GM23338 (cell line): ENCODE results near the gene L2HGDH. TPM values are rescaled to one million over a fixed set of nuclear protein-coding genes. Genes with fewer than 3 reads are reported as not detected.

Source experiments
- ATAC-seq: fragments of 200-7000 bp; cut with Tn5 transposase; 3 replicates; pipeline ENCODE4 v1.9.1; 2020
- DNase-seq: peaks from one replicate; pipeline ENCODE4 v3.0.0-alpha.2; 2015; ENCODE audit warnings: low spot score
- H2AFZ ChIP-seq: fragments of 200-600 bp; sonication (generic); 2 replicates; pipeline ENCODE4 v1.8.0; 2016; ENCODE audit warnings: antibody characterized with exemption, mild to moderate bottlenecking, moderate library complexity
- H3F3A ChIP-seq: fragments of 200-600 bp; sonication (generic); replicated peaks from 2 replicates; pipeline ENCODE4 v1.8.0; 2017; ENCODE audit warnings: antibody characterized with exemption, mixed run types, low read depth
- H3K27ac ChIP-seq: fragments of 200-600 bp; sonication (generic); 2 replicates; pipeline ENCODE4 v1.6.1; 2016; ENCODE audit warnings: low read depth
- H3K27me3 ChIP-seq: fragments of 200-600 bp; sonication (generic); 2 replicates; pipeline ENCODE4 v1.8.0; 2016; ENCODE audit warnings: mild to moderate bottlenecking, mixed run types, moderate library complexity; ENCODE audit not compliant: insufficient read depth
- H3K36me3 ChIP-seq: fragments of 200-600 bp; sonication (generic); 2 replicates; pipeline ENCODE4 v1.8.0; 2016; ENCODE audit warnings: mild to moderate bottlenecking; ENCODE audit not compliant: insufficient read depth
- H3K4me1 ChIP-seq: fragments of 200-600 bp; sonication (generic); 2 replicates; pipeline ENCODE4 v1.8.0; 2016; ENCODE audit warnings: mild to moderate bottlenecking, moderate library complexity; ENCODE audit not compliant: insufficient read depth
- H3K4me2 ChIP-seq: fragments of 200-600 bp; sonication (generic); 2 replicates; pipeline ENCODE4 v1.7.1; 2017; ENCODE audit warnings: mixed run types
- H3K4me3 ChIP-seq: fragments of 200-600 bp; sonication (generic); 2 replicates; pipeline ENCODE4 v1.6.1; 2016; ENCODE audit warnings: mixed run types
- H3K79me2 ChIP-seq: fragments of 200-600 bp; sonication (generic); replicated peaks from 2 replicates; pipeline ENCODE4 v1.8.0; 2017; ENCODE audit warnings: mild to moderate bottlenecking; ENCODE audit not compliant: insufficient read depth
- H3K9me2 ChIP-seq: fragments of 200-600 bp; sonication (generic); 2 replicates; pipeline ENCODE4 v1.8.0; 2017; ENCODE audit not compliant: insufficient read depth
- H4K20me1 ChIP-seq: fragments of 200-600 bp; sonication (generic); replicated peaks from 2 replicates; pipeline ENCODE4 v1.8.0; 2017; ENCODE audit warnings: mild to moderate bottlenecking; ENCODE audit not compliant: insufficient read depth
- H3K27ac Mint-ChIP-seq: 2 replicates; pipeline ENCODE4 v1.8.0; 2020; ENCODE audit warnings: inconsistent platforms, mild to moderate bottlenecking, moderate library complexity, mixed read lengths
- H3K27me3 Mint-ChIP-seq: 3 replicates; pipeline ENCODE4 v1.8.0; 2022; ENCODE audit warnings: low read depth, mild to moderate bottlenecking, moderate library complexity, mixed read lengths, inconsistent platforms; ENCODE audit not compliant: insufficient read depth, poor library complexity
- H3K36me3 Mint-ChIP-seq: 3 replicates; pipeline ENCODE4 v1.8.0; 2021; ENCODE audit warnings: low read depth, mild to moderate bottlenecking, inconsistent platforms, moderate library complexity, mixed read lengths
- H3K4me1 Mint-ChIP-seq: 3 replicates; pipeline ENCODE4 v1.8.0; 2020; ENCODE audit warnings: mild to moderate bottlenecking, inconsistent platforms, mixed read lengths
- H3K4me3 Mint-ChIP-seq: 3 replicates; pipeline ENCODE4 v1.8.0; 2021; ENCODE audit warnings: moderate library complexity, mild to moderate bottlenecking, inconsistent platforms, mixed read lengths
- H3K9me3 Mint-ChIP-seq: 3 replicates; pipeline ENCODE4 v1.8.0; 2020; ENCODE audit warnings: moderate library complexity, mild to moderate bottlenecking, inconsistent platforms, mixed read lengths
- CREB1 ChIP-seq: fragments of 250-450 bp; sonication (Bioruptor Pico); IDR thresholded peaks from 2 replicates; pipeline ENCODE4 v1.5.0; 2020; ENCODE audit warnings: low read depth, mild to moderate bottlenecking, moderate library complexity
- EZH2 ChIP-seq: fragments of 200-600 bp; sonication (generic); IDR thresholded peaks from one replicate; pipeline ENCODE4 v1.8.0; 2017; ENCODE audit warnings: antibody characterized with exemption, mild to moderate bottlenecking, low read depth; ENCODE audit not compliant: unreplicated experiment
- JUNB ChIP-seq: IDR thresholded peaks from one replicate; pipeline ENCODE4 v1.6.1; 2016; ENCODE audit warnings: antibody characterized with exemption; ENCODE audit not compliant: unreplicated experiment
- NANOG ChIP-seq: IDR thresholded peaks from 2 replicates; pipeline ENCODE4 v1.6.1; 2016; ENCODE audit warnings: antibody characterized with exemption, borderline replicate concordance
- ZNF114 ChIP-seq: fragments of 250-450 bp; sonication (Bioruptor Pico); IDR thresholded peaks from 2 replicates; pipeline ENCODE4 v1.5.0; 2020; ENCODE audit warnings: mild to moderate bottlenecking, moderate library complexity
- ZNF331 ChIP-seq: fragments of 250-450 bp; sonication (Bioruptor Pico); IDR thresholded peaks from 2 replicates; pipeline ENCODE4 v1.5.0; 2020; ENCODE audit warnings: low read depth, mild to moderate bottlenecking, moderate library complexity
- polyA plus RNA-seq: library from polyadenylated mRNA; unstranded; fragments of >200 nt; fragmentation: Nextera tagmentation; extraction: Ambion mirVana; gene quantifications from 2 replicates; pipeline ENCODE4 v1.2.1, GENCODE V29; 2016
- total RNA-seq: library from RNA; depleted of rRNA; stranded (reverse); fragments of >200 nt; shearing (Covaris generic); gene quantifications from 2 replicates; pipeline ENCODE4 v1.2.3, GENCODE V29; 2014
- TF ChIP-seq, protein P1 (sequence below): fragments of 250-450 bp; sonication (Bioruptor Pico); IDR thresholded peaks from 2 replicates; pipeline ENCODE4 v1.5.0; 2020; ENCODE audit warnings: mild to moderate bottlenecking, moderate library complexity
- TF ChIP-seq, protein P2 (sequence below): IDR thresholded peaks from one replicate; pipeline ENCODE4 v1.6.1; 2018; ENCODE audit warnings: antibody characterized with exemption; ENCODE audit not compliant: unreplicated experiment
- TF ChIP-seq, protein P3 (sequence below), 2 experiments: fragments of 200-600 bp in 1 of 2; sonication (generic) in 1 of 2; conservative IDR thresholded peaks; 2 replicates each; pipeline versions ENCODE4 v1.5.1 to v1.6.1; 2016 to 2017; ENCODE audit warnings: antibody characterized with exemption in 2 of 2, low read depth in 2 of 2, mild to moderate bottlenecking in 2 of 2, moderate library complexity in 1 of 2

Gene L2HGDH
- total and polyA plus RNA-seq, 2 experiments from 2014 or later = 13.5 to 28.5 TPM

DNA sequence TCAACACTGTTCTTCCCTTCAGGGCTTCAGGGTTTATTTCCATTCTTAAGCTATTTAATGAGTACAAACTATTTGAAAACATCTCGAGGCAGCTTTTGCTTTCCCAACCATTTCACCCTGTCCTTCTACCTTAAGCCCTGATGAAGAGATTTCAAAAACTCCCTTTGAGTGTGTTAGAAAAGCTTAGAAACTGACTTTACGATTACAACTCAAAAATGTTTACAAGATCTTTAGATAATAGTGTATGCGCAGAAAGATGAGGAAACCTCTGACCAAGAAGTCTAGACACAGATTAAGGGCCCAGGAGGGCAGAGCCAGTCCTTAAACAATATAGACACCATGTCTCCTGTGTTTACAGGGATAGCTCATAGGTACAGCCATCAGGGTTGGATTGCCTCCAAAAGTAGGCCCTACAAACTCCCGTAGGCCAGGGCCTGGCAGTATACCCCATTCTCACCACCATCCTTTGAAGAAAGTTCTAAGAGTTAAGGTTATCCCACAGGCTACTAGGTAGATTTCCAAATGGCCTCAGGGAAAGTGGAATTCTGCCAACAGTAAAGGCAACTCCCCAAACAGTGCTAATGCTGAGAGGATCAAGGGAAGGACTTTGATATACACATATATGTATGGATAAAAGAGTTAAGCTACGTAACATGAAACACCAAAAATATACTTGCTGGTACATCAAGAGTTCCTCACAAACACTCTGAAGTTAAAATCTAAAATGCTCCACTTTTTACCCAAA lies 69.3 kb downstream of the L2HGDH start:
- H3K4me3 Mint-ChIP-seq = no peak overlapping the region
- Histone ChIP-seq H3K36me3 (0 out of 2 replicates have a peak, but pooled peaks cover 5% of the 10 kb centered on the region), H3F3A (no peaks in the 10 kb centered on the region), H3K4me3 (no peak overlapping the region), H2AFZ (no peak overlapping the region), H3K79me2 (no peaks in the 10 kb centered on the region), H3K4me1 (no peaks in the 10 kb centered on the region), H3K27ac (no peak overlapping the region), H3K4me2 (no peak overlapping the region), H3K27me3 (no peaks in the 10 kb centered on the region), H3K9me2 (no peaks in the 10 kb centered on the region), H4K20me1 (no peaks in the 10 kb centered on the region)
- no peaks in the 10 kb centered on the region for H3K9me3 Mint-ChIP-seq
- no peaks in the 10 kb centered on the region for H3K4me1 Mint-ChIP-seq
- no peak for TF ChIP-seq CREB1 (CRISPR knock-in tag)
- TF ChIP-seq JUNB = no peak
- TF ChIP-seq, protein P1, sequence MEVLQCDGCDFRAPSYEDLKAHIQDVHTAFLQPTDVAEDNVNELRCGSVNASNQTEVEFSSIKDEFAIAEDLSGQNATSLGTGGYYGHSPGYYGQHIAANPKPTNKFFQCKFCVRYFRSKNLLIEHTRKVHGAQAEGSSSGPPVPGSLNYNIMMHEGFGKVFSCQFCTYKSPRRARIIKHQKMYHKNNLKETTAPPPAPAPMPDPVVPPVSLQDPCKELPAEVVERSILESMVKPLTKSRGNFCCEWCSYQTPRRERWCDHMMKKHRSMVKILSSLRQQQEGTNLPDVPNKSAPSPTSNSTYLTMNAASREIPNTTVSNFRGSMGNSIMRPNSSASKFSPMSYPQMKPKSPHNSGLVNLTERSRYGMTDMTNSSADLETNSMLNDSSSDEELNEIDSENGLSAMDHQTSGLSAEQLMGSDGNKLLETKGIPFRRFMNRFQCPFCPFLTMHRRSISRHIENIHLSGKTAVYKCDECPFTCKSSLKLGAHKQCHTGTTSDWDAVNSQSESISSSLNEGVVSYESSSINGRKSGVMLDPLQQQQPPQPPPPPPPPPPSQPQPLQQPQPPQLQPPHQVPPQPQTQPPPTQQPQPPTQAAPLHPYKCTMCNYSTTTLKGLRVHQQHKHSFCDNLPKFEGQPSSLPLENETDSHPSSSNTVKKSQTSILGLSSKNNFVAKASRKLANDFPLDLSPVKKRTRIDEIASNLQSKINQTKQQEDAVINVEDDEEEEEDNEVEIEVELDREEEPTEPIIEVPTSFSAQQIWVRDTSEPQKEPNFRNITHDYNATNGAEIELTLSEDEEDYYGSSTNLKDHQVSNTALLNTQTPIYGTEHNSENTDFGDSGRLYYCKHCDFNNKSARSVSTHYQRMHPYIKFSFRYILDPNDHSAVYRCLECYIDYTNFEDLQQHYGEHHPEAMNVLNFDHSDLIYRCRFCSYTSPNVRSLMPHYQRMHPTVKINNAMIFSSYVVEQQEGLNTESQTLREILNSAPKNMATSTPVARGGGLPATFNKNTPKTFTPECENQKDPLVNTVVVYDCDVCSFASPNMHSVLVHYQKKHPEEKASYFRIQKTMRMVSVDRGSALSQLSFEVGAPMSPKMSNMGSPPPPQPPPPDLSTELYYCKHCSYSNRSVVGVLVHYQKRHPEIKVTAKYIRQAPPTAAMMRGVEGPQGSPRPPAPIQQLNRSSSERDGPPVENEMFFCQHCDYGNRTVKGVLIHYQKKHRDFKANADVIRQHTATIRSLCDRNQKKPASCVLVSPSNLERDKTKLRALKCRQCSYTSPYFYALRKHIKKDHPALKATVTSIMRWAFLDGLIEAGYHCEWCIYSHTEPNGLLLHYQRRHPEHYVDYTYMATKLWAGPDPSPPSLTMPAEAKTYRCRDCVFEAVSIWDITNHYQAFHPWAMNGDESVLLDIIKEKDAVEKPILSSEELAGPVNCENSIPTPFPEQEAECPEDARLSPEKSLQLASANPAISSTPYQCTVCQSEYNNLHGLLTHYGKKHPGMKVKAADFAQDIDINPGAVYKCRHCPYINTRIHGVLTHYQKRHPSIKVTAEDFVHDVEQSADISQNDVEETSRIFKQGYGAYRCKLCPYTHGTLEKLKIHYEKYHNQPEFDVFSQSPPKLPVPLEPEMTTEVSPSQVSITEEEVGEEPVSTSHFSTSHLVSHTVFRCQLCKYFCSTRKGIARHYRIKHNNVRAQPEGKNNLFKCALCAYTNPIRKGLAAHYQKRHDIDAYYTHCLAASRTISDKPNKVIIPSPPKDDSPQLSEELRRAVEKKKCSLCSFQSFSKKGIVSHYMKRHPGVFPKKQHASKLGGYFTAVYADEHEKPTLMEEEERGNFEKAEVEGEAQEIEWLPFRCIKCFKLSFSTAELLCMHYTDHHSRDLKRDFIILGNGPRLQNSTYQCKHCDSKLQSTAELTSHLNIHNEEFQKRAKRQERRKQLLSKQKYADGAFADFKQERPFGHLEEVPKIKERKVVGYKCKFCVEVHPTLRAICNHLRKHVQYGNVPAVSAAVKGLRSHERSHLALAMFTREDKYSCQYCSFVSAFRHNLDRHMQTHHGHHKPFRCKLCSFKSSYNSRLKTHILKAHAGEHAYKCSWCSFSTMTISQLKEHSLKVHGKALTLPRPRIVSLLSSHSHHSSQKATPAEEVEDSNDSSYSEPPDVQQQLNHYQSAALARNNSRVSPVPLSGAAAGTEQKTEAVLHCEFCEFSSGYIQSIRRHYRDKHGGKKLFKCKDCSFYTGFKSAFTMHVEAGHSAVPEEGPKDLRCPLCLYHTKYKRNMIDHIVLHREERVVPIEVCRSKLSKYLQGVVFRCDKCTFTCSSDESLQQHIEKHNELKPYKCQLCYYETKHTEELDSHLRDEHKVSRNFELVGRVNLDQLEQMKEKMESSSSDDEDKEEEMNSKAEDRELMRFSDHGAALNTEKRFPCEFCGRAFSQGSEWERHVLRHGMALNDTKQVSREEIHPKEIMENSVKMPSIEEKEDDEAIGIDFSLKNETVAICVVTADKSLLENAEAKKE (CRISPR knock-in tag) = no peak
- no peak for TF ChIP-seq EZH2
- no peak for TF ChIP-seq ZNF331 (CRISPR knock-in tag)
- H3K36me3 Mint-ChIP-seq = peaks cover 8% of the 10 kb centered on the region; the same call in 2 of the 3 replicates
- H3K27ac Mint-ChIP-seq = no peak overlapping the region
- no peak for DNase-seq
- peaks cover 3% of the 10 kb centered on the region for H3K27me3 Mint-ChIP-seq
- no peak for ATAC-seq

DNA sequence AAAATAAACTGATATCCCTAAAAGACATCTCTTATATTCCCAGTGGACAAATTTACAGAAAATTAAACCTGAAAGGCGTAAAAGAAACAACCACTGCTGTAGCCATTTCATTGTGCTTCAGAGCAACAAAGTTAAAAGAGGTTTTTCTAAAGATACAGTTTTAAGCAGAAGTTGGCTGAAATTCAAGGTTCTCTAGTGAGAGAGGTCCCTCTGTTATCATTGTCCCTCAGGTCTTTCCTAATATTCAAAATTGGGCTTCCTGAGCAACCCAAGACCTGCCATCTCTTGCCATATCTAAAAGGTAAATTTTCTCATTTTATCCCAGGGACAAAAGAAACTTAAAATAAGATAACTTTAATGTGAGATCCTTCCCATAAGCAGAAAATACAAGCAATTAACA lies 69.9 kb downstream of the L2HGDH start:
- no peak overlapping the region for H3K4me2 ChIP-seq
- no peaks in the 10 kb centered on the region for H3K9me3 Mint-ChIP-seq
- no peaks in the 10 kb centered on the region for H3K27me3 ChIP-seq
- no peak overlapping the region for H2AFZ ChIP-seq
- H3K4me1 Mint-ChIP-seq = no peaks in the 10 kb centered on the region
- H3K4me1 ChIP-seq = no peaks in the 10 kb centered on the region
- no peaks in the 10 kb centered on the region for H3F3A ChIP-seq
- 0 out of 2 replicates have a peak, but pooled peaks cover 5% of the 10 kb centered on the region for H3K36me3 ChIP-seq
- H4K20me1 ChIP-seq = no peaks in the 10 kb centered on the region
- H3K79me2 ChIP-seq = no peaks in the 10 kb centered on the region
- no peak for ATAC-seq
- H3K36me3 Mint-ChIP-seq = peaks cover 8% of the 10 kb centered on the region; the same call in 2 of the 3 replicates
- peaks cover 3% of the 10 kb centered on the region for H3K27me3 Mint-ChIP-seq
- no peaks in the 10 kb centered on the region for H3K9me2 ChIP-seq
- H3K4me3 Mint-ChIP-seq = no peak overlapping the region
- H3K27ac ChIP-seq = no peak overlapping the region
- DNase-seq = no peak
- H3K27ac Mint-ChIP-seq = no peak overlapping the region
- H3K4me3 ChIP-seq = no peak overlapping the region
- TF ChIP-seq, protein P2, sequence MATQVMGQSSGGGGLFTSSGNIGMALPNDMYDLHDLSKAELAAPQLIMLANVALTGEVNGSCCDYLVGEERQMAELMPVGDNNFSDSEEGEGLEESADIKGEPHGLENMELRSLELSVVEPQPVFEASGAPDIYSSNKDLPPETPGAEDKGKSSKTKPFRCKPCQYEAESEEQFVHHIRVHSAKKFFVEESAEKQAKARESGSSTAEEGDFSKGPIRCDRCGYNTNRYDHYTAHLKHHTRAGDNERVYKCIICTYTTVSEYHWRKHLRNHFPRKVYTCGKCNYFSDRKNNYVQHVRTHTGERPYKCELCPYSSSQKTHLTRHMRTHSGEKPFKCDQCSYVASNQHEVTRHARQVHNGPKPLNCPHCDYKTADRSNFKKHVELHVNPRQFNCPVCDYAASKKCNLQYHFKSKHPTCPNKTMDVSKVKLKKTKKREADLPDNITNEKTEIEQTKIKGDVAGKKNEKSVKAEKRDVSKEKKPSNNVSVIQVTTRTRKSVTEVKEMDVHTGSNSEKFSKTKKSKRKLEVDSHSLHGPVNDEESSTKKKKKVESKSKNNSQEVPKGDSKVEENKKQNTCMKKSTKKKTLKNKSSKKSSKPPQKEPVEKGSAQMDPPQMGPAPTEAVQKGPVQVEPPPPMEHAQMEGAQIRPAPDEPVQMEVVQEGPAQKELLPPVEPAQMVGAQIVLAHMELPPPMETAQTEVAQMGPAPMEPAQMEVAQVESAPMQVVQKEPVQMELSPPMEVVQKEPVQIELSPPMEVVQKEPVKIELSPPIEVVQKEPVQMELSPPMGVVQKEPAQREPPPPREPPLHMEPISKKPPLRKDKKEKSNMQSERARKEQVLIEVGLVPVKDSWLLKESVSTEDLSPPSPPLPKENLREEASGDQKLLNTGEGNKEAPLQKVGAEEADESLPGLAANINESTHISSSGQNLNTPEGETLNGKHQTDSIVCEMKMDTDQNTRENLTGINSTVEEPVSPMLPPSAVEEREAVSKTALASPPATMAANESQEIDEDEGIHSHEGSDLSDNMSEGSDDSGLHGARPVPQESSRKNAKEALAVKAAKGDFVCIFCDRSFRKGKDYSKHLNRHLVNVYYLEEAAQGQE = no peak
- no peak for TF ChIP-seq CREB1 (CRISPR knock-in tag)
- TF ChIP-seq, protein P3, sequence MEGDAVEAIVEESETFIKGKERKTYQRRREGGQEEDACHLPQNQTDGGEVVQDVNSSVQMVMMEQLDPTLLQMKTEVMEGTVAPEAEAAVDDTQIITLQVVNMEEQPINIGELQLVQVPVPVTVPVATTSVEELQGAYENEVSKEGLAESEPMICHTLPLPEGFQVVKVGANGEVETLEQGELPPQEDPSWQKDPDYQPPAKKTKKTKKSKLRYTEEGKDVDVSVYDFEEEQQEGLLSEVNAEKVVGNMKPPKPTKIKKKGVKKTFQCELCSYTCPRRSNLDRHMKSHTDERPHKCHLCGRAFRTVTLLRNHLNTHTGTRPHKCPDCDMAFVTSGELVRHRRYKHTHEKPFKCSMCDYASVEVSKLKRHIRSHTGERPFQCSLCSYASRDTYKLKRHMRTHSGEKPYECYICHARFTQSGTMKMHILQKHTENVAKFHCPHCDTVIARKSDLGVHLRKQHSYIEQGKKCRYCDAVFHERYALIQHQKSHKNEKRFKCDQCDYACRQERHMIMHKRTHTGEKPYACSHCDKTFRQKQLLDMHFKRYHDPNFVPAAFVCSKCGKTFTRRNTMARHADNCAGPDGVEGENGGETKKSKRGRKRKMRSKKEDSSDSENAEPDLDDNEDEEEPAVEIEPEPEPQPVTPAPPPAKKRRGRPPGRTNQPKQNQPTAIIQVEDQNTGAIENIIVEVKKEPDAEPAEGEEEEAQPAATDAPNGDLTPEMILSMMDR (conservative IDR thresholded peaks at IDR 0.05; ENCODE audit: low read depth in 2 of 2) = no peak
- TF ChIP-seq ZNF331 (CRISPR knock-in tag) = no peak
- no peak for TF ChIP-seq NANOG
- no peak for TF ChIP-seq ZNF114 (CRISPR knock-in tag)
